NCI-H1694 treated with DMSO at 0.1 percent for 48 hours (cell line): ENCODE results near the gene CABYR.

Source experiments
- DNase-seq: peaks from one replicate; lab custom pipeline; 2025; lab: John Stamatoyannopoulos, UW

CABYR gene, protein sequence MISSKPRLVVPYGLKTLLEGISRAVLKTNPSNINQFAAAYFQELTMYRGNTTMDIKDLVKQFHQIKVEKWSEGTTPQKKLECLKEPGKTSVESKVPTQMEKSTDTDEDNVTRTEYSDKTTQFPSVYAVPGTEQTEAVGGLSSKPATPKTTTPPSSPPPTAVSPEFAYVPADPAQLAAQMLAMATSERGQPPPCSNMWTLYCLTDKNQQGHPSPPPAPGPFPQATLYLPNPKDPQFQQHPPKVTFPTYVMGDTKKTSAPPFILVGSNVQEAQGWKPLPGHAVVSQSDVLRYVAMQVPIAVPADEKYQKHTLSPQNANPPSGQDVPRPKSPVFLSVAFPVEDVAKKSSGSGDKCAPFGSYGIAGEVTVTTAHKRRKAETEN

DNA sequence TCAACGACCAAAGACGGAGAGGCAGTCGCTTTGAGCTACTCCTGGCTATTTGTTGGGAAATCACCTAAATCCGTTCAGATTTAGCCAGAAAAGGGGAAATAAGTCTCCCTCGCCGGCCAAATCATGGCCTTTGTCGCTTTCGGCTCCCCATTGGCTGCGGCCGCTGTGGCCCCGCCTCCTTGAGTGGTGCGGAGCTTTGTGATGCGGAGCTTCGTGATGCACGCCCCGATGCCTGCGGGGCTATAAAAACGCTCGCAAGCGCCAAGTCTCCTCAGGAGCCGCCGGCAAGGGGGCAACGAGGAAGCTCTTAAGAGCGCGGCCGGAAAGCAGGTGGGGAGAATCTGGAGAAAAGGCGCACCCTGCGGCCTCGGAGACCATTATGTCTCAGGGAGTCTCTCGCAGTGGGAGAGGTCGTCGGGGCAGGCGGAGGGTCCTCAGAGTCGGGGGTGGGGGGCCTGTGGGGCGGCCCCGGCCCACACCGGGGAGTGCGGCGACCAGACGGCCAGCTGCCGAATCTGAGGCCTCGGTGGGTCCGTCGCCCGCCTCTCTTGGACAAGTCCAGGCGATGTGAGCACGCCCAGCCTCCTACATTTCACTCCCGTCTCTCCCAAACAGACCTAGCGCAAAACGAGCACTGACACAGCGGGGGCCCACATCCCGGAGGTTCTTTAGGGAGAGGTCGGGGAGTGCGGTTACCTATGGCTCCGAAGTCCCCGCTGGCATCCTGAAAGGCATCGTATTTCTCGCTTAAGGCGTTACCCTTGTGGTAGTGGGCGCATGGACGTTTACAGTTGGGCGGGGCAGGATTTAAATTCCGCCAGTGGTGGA lies at the start of gene CABYR:
TSS of gene CABYR (plus strand) at position 274 of the 828 bp plus-strand sequence. CDS start 4,053 bp downstream, outside the sequence.
- peak; percentile 42 for DNase-seq

DNA sequence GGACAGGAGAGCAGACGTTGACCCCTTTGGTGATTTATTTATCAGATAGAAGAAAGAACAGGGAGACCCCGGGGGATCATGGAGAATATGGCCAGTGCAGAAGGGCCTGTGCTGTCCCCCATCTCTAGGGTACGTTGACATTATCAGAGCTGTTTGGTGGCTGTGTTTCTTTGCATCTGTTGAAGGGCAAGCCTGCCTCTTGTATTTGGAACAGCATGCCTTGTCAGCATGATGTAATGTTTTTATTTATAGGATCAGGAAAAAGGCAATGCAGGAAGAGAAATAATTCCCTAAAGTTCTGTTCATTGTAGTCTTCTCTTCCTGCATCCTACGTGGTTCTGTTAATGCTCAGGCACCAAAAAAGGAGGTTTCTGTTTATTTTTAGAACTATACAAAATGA lies 49.8 kb upstream of the CABYR start:
- peak; percentile 3 for DNase-seq

DNA sequence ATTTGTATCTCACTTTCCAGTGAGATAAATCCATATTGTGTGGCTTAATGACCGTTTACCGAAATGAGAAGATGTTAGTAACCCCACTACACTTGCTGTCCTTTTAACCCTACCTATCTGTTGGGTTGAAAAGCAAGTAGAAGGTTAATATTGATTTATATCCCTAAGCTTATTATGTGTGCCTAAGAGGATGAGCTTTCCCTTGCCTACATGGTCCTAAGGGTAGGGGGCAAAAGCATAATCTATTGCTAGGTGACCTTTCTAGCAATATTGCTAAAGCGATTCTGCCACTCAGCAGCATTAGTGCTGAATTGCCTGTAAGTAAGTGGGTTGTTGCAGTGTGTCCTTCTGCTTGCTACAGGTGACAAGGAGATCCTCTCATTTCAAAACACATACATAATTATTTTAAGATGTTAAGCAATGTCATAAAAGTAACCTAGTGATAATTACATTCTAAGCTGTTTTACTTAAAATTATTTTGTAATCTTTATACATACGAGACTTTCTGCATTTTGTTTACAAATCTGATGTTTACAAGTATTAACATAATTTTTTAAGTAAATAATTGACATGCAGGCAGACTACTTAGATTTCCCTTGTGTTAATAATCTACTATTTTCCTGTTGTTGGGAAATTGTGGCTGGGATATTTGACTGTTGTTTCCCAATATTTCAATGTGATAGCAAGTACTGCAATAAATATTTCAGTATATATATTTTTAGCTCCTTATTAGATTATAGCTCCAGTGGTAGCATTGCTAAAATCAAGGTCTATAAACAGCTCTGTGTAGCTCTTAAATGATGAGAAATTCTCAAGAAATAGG lies 49.1 kb upstream of the CABYR start:
- no peak for DNase-seq

DNA sequence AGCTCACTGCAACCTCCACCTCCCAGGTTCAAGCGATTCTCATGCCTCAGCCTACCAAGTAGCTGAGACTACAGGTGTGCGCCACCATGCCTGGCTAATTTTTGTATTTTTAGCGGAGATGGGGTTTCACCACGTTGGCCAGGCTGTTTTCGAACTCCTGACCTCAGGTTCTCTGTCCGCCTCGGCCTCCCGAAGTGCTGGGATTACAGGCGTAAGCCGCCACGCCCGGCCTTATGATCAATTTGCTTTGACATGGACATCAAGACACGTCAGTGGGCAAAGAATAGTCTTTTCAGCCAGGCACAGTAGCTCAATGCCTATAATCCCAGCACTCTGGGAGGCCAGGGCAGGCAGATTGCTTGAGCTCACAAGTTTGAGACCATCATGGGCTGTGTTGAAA lies 48.0 kb upstream of the CABYR start:
- no peak for DNase-seq

DNA sequence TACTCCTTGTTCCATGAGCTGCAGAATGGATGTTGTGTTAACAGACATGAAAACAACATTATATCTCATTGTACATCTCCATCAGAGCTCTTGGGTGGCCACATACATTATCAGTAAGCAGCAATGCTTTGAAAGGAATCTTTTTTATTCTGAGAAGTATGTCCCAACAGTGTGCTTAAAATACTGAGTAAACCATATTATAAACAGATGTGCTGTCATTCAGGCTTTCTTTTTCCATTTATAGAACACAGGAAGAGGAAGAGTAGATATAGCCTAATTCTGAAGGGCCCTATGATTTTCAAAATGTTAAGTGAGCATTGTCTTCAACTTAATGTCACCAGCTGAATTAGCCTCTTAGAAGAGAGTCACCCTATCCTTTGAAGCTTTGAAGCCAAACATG lies 44.3 kb upstream of the CABYR start:
- DNase-seq = no peak

DNA sequence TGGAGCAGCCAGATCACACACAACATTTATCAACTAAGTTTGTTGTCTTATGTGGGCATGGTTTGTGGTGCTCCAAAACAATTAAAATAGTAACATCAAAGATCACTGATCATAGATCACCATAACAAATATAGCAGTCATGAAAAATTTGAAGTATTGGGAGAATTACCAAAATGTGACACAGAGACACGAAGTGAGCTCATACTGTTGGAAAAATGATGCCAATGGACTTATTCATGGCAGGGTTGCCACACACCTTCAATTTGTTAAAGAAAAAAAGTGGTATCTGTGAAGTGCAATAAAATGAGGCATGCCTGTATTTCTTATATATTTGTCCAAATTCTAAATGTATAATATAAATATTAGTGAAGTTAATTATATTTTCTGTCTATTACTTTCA lies 42.9 kb upstream of the CABYR start:
- DNase-seq = no peak

DNA sequence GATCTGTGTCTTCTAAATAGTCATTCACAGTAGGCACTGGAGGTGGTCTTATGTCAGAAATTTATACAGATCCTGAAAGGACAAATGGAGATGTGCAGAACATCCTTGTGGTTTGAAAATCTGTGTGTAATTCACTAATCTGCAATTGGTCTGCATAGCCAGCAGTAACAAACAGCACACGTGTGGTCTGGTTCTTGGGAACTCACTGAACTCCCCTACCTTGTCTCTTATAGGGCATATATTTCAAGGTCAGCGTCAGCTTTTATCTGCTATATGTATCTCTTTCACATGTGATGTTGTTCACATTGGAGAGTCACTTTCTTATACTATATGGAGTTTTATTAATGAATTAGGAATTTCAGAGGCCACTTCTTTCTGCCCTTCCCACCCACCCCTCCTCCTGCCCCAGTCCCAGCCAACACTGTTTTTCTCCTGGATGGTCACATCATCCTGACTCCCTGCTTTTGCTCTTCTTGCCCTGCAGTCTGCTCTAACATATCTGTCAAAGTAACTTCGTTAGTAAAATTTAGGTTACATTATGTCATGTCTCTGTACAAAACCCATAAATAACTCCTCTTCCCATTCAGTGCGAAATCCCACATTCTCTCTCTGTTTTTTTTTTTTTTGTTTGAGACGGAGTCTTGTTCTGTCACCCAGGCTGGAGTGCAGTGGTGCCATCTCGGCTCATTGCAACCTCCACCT lies 35.4 kb upstream of the CABYR start:
- no peak for DNase-seq

DNA sequence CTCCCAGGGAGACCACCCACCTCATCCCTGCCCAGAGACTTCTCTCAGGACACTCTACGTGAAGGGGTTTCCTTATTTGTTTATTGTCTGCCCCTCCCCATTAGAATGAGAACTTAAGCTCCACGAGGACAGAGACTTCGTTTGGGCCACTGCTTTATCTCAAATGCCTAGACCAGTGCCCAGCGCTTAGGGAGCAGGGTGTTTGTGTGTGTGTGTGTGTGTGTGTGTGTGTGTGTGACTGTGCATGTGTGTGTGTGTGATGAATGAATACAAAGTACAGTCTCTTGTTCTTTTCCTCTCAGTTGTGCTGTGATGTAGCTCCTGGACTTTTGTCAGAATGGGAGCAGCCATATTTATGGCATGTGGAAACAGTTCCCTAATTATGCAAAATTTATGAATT lies 34.4 kb upstream of the CABYR start:
- no peak for DNase-seq

DNA sequence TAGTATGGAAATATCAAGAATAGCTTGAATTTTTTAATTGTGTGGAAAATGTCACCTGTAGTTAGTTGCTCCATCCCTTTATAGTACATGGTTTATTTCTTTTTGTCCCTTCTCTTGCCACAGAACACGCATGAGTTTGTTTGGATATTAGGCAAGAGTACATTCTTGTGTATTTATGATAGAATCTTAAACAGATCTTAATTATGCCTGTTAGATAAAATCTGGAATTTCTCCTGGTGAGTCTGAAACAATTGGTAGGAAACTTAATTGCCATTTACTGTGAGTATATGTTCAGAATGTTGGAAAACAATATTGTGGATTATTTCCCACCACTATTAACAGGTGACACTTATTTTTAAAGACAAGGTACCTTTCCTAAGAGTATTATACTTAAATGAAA lies 30.2 kb upstream of the CABYR start:
- no peak for DNase-seq

DNA sequence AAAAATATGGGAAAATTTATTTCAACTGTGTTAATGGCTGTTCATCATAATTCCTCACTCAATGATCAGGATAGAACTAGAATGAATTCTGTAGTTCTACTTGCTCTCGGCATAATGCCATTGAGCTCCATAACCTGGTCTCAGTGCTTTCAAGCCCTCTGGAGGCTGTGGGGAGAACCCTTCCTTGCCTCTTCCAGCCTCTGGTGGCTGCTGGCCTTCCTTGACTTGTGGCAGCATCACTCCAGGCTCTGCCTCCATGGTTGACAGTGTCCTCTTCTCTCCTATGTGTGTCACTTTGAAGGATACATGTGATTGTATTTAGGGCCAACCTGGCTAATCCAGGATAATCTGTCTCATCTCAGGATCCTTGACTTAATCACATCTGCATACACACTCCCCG lies 26.9 kb upstream of the CABYR start:
- no peak for DNase-seq

DNA sequence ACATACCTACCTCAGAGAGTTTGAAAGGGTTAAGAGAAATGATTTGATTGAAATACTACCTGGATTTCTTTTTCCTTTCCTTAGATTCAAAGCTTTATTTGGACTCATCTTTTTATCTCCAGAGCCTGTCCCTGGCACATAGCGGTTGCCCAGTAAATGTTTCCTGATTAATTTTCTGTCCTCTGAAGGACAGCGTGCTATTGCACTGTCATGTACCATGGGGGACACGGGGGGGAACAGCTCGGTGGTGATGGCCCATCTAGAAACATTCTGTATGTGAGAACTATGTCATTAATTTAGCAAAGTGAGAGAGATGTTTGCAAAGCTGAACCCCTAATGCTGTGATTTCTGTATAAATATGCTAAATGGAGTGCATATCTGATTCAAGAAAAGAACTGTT lies 26.4 kb upstream of the CABYR start:
- no peak for DNase-seq

DNA sequence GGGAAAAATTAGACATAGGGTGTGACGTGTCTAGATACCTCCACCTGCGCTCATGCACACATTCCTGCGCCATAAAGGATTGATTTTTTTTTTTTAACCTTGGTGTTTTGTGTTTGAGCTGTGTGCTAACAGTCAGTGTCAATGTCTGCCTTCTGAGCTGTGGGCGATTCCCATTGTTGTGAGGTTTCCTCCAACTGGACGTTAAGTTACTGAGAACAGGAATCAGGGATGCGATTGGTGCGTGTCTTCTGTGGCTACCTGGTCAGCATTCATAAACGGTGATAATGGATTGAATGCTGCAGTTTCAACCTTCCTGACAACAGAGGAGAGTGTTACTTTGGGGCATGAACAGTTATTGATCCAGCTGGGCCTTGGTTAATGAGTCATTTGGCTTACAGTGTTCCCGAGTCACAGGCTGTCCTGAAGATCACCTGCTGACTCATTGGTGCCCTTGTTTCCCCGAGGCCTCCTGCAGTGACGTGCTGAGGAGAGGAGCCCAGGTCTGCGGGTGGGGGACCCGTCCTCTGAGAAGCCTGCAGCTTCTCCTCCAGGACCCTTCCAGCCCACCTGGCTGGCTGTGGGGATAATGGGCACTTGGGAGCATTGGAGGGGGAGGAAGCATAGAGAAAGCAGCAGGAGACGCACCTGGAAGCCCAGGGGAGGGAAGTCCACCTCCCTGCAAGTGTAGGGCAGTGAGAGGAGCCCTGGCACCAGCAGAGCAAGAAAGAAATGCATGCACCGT lies 25.8 kb upstream of the CABYR start:
- DNase-seq = no peak

DNA sequence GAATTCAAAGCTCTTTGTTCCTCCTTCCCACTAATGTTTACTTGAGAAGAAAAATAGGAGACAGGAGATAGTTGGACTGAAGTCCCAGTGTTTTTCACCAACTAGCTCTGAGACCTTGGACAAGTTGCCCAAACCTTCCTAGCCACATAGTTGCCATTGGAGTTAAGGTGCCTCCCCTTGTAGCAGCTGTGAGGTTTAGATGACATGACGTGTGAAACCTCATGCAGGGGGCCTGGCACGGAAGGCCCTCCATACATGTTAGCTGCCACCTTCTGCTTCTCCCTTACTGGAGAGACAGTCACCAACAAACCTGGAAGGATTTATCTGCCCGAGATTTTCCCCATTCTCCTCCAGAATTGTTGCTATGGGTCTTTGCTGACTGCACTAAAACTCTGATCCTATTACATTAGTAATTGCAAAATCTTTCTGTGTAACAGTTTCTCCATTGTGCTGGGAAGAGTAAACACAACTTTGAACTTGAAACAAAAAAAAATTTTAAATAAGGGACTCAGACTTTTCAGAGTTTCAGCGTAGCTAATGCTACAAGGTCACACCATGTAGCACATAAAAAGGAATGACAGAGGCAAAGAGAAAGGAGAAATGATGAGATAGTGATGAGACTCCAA lies 23.8 kb upstream of the CABYR start:
- DNase-seq = no peak

DNA sequence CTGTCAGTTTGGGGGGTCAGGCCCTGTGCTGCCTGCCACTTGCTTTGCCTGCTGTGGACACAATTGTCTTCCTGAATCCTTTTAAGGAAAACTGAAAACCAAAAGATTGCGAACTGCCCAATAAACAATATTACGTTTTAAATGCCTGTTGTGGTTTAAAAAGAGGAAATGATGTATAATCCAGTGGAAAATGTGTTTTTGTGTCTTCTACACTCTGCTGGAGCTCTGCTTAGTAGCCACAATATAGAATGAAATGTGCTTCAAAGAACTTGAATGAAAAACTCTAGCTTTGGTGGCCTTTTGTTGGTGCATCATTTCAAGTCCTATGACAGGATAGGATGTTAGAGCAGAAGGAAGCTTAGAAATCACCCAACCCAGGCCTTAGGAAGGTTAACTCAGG lies 23.2 kb upstream of the CABYR start:
- no peak for DNase-seq

DNA sequence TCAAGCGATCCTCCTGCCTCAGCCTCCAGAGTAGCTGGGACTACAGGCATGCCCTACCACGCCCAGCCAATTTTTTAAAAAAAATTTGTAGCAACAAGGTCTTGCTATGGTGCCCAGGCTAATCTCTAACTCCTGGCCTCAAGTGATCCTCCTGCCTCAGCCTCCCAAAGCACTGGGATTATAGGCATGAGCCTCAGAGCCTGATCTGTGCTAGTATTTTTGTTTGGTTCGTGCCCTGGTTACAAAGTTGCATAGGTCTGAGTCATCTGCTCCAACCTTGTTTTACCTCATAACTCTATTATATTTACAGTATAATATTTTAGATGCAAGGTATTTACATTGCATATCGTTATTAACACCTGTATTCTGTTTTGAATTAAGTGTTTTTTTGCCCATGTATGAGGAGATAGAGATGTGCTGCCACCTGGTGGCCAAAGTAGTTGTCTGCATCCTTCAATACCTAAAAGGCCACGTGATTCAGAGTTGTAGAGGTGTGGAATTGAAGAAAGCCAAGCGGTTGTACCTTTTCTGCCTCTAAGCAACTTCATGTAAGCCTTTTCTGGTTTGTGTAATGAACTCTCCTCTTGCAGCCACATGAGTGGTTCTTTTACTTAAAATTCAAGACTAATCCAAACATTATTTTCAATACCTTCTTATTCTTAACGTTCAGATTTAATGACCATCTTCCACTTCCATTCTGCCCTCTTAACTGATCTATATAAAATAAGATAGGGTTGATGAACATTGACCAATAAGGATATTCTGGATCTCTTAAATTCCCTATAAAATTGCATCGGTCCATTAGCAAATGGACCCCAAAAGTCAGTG lies 19.9 kb upstream of the CABYR start:
- peak; percentile 59 for DNase-seq

DNA sequence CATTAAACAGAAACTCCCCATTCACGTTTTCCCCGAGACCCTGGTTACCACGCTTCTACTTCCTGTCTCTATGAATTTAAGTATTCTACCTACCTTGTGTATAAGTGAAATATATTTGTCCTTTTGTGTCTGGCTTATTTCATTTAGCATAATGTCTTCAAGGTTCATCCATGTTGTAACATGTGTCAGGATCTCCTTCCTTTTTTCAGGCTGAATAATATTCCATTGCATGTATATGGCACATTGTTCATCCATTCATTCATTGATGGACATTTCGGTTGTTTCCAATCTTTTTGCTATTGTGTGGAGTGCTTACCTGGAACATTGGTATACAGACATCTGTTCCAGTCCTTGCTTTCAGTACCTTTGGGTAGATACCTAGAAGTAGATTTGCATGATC lies 18.2 kb upstream of the CABYR start:
- no peak for DNase-seq

DNA sequence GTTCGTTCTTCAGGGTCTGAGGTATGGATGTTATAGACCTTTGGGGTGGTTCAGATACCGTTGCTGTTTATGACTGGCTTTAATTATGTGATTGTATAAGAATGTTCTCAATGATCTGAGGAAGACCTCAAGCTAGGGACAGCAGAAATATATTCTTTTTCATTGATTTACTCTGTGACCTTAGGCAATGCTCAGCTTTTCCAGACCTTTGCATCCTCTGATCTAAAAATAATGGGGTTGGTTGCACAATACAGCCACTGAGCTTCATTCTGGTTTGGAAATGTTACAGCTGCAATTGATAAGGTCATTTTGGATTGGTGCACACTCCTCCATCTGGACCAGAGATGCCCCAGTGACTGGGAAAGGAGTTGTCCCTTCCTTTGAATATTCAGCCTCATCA lies 17.2 kb upstream of the CABYR start:
- no peak for DNase-seq

DNA sequence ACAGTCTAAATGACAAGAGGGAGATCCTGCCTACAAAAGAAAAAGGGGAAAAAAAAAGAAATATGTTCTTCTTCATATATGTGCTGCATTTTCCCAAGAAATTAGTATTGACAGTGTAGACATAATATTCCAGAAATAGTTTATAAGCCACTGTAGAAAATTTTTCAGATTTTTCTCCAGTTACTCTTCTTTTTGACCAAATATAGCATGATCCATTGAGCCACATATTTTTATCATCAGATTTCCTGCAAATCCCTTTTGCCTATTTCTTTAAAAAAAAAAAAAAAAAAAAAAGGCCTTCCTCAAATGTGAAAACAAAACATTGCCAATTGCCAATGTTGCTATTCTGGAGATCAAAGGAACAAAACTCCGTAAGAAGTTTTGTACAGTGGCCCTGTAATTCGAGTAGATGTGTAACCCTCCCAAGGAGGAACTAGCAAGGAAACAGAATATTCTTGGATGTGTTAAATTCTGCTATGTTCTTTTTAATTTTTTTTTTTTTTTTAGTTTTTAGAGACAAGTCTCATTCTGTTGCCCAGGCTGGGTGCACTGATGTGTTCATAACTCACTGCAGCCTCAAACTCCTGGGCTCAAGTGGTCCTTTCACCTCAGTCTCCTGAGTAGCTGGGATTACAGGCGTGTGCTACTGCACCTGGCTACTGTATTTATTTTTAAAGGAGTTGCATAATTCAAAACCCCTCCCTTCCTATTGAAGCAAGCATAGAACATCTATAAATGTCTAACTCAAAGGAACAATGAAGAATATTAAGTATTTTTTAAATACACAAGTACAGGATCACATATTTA lies 12.5 kb upstream of the CABYR start:
- no peak for DNase-seq

DNA sequence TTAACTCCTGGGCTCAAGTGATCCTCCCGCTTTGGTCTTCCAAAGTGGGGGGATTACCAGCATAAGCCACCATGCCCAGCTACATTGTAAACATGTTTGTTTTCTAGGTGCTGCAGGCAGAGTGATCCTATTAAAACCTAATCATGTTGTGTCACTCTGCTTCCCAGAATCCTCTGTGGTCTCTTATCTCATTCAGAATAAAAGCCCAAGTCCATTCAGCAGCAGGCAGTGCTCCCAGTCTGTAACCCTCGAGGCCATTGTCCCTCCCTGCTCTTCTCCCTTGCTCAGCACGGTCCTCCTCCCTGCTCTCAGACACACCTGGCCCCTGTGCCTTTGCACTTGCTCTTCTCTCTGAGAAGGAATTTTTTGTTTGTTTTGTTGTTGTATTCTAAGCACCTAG lies 11.1 kb upstream of the CABYR start:
- DNase-seq = no peak
